AG04450 (cell line): ENCODE data around the gene FAM83F. TPM values are rescaled to one million over a fixed set of nuclear protein-coding genes. Genes with fewer than 3 reads are reported as not detected.

ENCODE experiments used
- CTCF ChIA-PET: fragments of 300-600, 350-600 bp; formaldehyde crosslinking; extraction: SDS; loops from one replicate; lab custom pipeline; 2022; ENCODE audit warnings: antibody characterized with exemption, inconsistent platforms; lab: Charles Lee
- POLR2A ChIA-PET: fragments of 350-600 bp; formaldehyde crosslinking; extraction: SDS; loops from one replicate; lab custom pipeline; 2021; ENCODE audit warnings: antibody characterized with exemption, inconsistent platforms; lab: Yijun Ruan, JAX
- DNase-seq: peaks from one replicate; pipeline ENCODE4 v3.0.0-alpha.2; 2011; ENCODE audit warnings: low read depth, low spot score
- H3K27ac ChIP-seq: one replicate; pipeline ENCODE4 v1.5.1; 2012; ENCODE audit warnings: low read depth, low read length, control low read depth
- H3K27me3 ChIP-seq: one replicate; pipeline ENCODE4 v1.6.0; 2012; ENCODE audit warnings: low read length; ENCODE audit not compliant: control insufficient read depth, insufficient read depth
- H3K4me3 ChIP-seq: 2 replicates; pipeline ENCODE4 v1.5.1; 2011; ENCODE audit warnings: mild to moderate bottlenecking, low read depth, low read length, control low read depth
- H3K9me3 ChIP-seq: 2 replicates; pipeline ENCODE4 v1.5.1; 2012; ENCODE audit warnings: low read length; ENCODE audit not compliant: control insufficient read depth, insufficient read depth
- polyA plus RNA-seq: library from polyadenylated mRNA; depleted of rRNA; stranded (reverse); fragments of >200 nt; gene quantifications from 2 replicates; pipeline ENCODE4 v1.2.3, GENCODE V29; 2011
- TF ChIP-seq, protein P1 (sequence below): IDR thresholded peaks from 2 replicates; pipeline ENCODE4 v1.5.1; 2011; ENCODE audit warnings: low read depth, low read length, control low read depth, inconsistent platforms

The FAM83F gene
- polyA plus RNA-seq, 1 experiment = not detected

DNA sequence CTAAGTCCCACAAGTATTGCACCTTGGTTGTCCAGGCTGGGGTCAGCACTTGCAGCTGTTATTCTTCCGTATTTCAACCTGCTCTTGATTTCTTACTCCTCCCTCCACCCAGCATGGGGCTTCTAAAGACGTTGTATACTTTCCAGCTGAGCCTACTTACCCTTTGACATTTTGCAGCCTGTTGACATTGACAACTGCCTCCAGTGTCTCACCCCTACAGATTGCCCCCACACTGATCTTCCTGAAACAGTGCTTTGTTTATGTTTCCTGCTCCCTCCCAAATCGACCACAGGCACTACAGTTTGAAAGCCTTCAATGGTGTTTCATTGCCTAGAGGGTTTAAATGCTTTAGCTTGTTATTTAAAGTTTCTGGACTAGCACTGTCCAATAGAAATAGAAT lies 56.6 kb downstream of the FAM83F start:
- TF ChIP-seq, protein P1, sequence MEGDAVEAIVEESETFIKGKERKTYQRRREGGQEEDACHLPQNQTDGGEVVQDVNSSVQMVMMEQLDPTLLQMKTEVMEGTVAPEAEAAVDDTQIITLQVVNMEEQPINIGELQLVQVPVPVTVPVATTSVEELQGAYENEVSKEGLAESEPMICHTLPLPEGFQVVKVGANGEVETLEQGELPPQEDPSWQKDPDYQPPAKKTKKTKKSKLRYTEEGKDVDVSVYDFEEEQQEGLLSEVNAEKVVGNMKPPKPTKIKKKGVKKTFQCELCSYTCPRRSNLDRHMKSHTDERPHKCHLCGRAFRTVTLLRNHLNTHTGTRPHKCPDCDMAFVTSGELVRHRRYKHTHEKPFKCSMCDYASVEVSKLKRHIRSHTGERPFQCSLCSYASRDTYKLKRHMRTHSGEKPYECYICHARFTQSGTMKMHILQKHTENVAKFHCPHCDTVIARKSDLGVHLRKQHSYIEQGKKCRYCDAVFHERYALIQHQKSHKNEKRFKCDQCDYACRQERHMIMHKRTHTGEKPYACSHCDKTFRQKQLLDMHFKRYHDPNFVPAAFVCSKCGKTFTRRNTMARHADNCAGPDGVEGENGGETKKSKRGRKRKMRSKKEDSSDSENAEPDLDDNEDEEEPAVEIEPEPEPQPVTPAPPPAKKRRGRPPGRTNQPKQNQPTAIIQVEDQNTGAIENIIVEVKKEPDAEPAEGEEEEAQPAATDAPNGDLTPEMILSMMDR = no peak
- Histone ChIP-seq H3K27me3 (peaks cover 9% of the 10 kb centered on the region), H3K4me3 (no peak overlapping the region), H3K27ac (no peak overlapping the region), H3K9me3 (no peaks in the 10 kb centered on the region)
- CTCF ChIA-PET = no interaction called here
- no peak for DNase-seq
- POLR2A ChIA-PET = no interaction called here

DNA sequence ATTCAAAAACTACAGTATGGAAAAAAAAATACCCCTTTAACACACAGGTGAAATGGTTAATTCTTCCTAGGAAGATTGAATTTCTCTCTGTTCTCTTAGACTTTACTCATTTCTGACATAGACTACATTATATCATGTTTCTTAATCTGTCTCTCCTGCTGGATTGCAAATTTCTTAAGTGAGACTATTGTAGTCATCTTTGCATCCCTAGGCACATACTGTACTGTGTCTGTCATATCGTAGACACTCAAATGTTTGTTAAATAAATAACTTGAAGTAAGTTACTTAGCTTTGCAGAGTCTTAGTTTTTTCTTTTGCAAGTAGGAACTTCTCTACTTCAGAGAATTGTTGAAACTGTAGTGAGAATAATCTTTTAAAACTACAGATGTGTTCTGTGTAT lies 58.7 kb downstream of the FAM83F start:
- peaks cover 16% of the 10 kb centered on the region for H3K27me3 ChIP-seq
- no peak for DNase-seq
- no peak overlapping the region for H3K27ac ChIP-seq
- H3K4me3 ChIP-seq = no peak overlapping the region
- TF ChIP-seq, protein P1 = no peak
- ChIA-PET CTCF (no interaction called here), POLR2A (no interaction called here)
- no peaks in the 10 kb centered on the region for H3K9me3 ChIP-seq

DNA sequence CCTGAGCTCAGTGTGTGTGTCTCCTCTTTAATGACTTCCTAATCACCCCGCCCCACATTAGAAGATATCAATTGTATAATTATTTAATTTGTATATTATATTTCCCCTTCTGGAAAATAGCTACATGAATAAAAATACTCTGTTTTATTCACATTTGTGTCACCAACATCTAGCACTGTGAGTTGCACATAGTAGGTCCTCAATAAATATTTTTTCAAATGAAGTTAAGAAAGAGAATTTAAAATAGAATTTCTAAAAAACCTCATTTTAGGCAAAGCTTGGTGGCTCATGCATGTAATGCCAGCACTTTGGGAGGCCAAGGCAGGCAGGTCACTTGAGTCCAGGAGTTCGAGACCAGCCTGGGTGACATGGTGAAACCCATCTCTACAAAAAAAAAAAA lies 59.7 kb downstream of the FAM83F start:
- Histone ChIP-seq H3K27ac (no peak overlapping the region), H3K4me3 (no peak overlapping the region), H3K9me3 (no peaks in the 10 kb centered on the region), H3K27me3 (peaks cover 16% of the 10 kb centered on the region)
- ChIA-PET CTCF (interaction anchor here (0.9 kb wide), 1 partner anchor 294 kb away, joined by 3 read pairs; no protein-coding TSS in a partner anchor), POLR2A (no interaction called here)
- no peak for DNase-seq
- TF ChIP-seq, protein P1 = no peak

GRCh38 chr22:40055143-40055883 lies 60.6 kb downstream of the FAM83F start:
- no peak for DNase-seq
- H3K27ac ChIP-seq = no peak overlapping the region
- peaks cover 16% of the 10 kb centered on the region for H3K27me3 ChIP-seq
- POLR2A ChIA-PET = no interaction called here
- no peaks in the 10 kb centered on the region for H3K9me3 ChIP-seq
- CTCF ChIA-PET = interaction anchor here (0.9 kb wide), 1 partner anchor 293 kb away, joined by 3 read pairs; no protein-coding TSS in a partner anchor
- TF ChIP-seq, protein P1 = no peak
- H3K4me3 ChIP-seq = no peak overlapping the region

DNA sequence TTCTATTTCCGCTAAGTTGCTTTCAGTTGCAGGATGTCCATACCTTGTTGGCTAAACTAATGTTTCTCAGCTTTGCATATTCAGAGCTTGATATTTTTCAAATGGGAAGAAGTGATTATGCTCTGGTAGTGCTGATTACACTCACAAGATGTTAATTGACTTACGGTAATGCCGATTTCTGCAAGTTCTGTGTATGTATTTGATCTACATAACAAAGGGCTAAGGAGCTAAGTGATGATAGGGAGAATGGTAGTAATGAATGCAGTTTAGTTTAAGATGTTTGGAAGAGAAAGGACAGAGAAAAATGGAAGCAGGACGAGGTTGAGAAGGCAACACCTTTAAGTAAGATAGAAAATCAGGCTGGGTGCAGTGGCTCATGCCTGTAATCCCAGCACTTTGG lies 61.4 kb downstream of the FAM83F start:
- TF ChIP-seq, protein P1 = no peak
- ChIA-PET POLR2A (interaction anchor here (0.8 kb wide), 1 partner anchor 118 kb away, joined by 6 read pairs; no protein-coding TSS in a partner anchor), CTCF (interaction anchor here (0.6 kb wide), 1 partner anchor 52 kb away, joined by 3 read pairs; no protein-coding TSS in a partner anchor)
- Histone ChIP-seq H3K27me3 (peaks cover 16% of the 10 kb centered on the region), H3K27ac (no peak overlapping the region), H3K4me3 (no peak overlapping the region), H3K9me3 (no peaks in the 10 kb centered on the region)
- no peak for DNase-seq
